ENCODE data around the gene RASEF.

Gene RASEF

GRCh38 chr9:82969291-82969690 is 93.7 kb downstream of the RASEF start:
- intact Hi-C loops (cut with DNase I; ENCODE audit: low total_unique reads), result no loop called here
- H3K27me3 ChIP-seq, result no peaks in the 10 kb centered on the region
- H3K27ac ChIP-seq, result no peak overlapping the region
- no peak for DNase-seq
- H3K9me3 ChIP-seq, result peaks cover 0 to 3% (median 0%) of the 10 kb centered on the region in 3 donors
- no peaks in the 10 kb centered on the region for H3K4me1 ChIP-seq
- no peak for TF ChIP-seq CTCF (IDR thresholded peaks at IDR 0.05)
- H3K4me3 ChIP-seq, result no peak overlapping the region
- no peaks in the 10 kb centered on the region for H3K36me3 ChIP-seq

GRCh38 chr9:82968816-82969215 is 94.1 kb downstream of the RASEF start:
- H3K4me3 ChIP-seq, result no peak overlapping the region
- H3K27me3 ChIP-seq, result no peaks in the 10 kb centered on the region
- H3K36me3 ChIP-seq, result no peaks in the 10 kb centered on the region
- peaks cover 0 to 3% (median 0%) of the 10 kb centered on the region in 3 donors for H3K9me3 ChIP-seq
- TF ChIP-seq CTCF (IDR thresholded peaks at IDR 0.05), result no peak
- no peaks in the 10 kb centered on the region for H3K4me1 ChIP-seq
- no peak overlapping the region for H3K27ac ChIP-seq
- no peak for DNase-seq
- intact Hi-C loops (cut with DNase I; ENCODE audit: low total_unique reads), result no loop called here

- Histone ChIP-seq H3K9me3 (peaks cover 0 to 3% (median 0%) of the 10 kb centered on the region in 3 donors), H3K27me3 (no peaks in the 10 kb centered on the region), H3K4me1 (no peaks in the 10 kb centered on the region), H3K36me3 (no peaks in the 10 kb centered on the region), H3K27ac (no peak overlapping the region), H3K4me3 (no peak overlapping the region)
- no peak for TF ChIP-seq CTCF (IDR thresholded peaks at IDR 0.05)
- intact Hi-C loops (cut with DNase I; ENCODE audit: low total_unique reads), result no loop called here
- DNase-seq, result no peak
Measured at GRCh38 chr9:82968388-82968787, 94.6 kb downstream of the RASEF start.

DNA sequence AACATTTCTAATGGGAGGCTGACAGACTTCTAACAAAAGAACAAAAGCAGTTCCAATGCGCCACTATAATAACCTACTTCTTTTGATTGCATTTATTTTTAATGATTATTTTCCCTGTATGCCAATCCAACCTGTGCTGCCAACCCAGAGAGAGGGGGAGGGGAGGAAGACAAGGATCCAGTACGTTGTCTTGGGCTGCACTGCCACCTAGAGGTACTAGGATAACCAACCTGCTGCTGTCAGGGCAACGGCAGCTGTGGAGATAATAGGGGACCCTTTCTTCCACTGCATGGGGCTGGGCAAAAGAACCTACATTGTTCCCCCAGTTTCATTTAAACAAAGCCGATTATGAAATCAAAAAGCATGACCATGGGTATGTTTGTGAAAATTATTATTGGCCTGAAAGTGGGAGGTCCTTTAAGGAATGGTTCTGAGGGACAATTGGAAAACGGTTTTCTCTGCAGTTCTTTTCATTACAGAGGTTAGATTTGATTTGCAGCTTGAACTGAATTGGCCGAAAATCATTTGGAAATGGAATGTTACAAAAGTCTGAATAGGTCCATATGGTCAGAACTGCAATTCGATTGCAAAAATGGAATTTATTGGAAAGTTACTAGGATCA is 101.3 kb downstream of the RASEF start:
- H3K27me3 ChIP-seq, result no peaks in the 10 kb centered on the region
- H3K9me3 ChIP-seq, result no peaks in the 10 kb centered on the region
- intact Hi-C loops (cut with DNase I; ENCODE audit: low total_unique reads), result no loop called here
- H3K27ac ChIP-seq, result no peak overlapping the region
- H3K36me3 ChIP-seq, result no peaks in the 10 kb centered on the region
- DNase-seq, result peak in 1 of 2 donors; percentile 44
- no peaks in the 10 kb centered on the region for H3K4me1 ChIP-seq
- peak; percentile 42 to 54 for TF ChIP-seq CTCF (IDR thresholded peaks at IDR 0.05)
- H3K4me3 ChIP-seq, result no peak overlapping the region

DNA sequence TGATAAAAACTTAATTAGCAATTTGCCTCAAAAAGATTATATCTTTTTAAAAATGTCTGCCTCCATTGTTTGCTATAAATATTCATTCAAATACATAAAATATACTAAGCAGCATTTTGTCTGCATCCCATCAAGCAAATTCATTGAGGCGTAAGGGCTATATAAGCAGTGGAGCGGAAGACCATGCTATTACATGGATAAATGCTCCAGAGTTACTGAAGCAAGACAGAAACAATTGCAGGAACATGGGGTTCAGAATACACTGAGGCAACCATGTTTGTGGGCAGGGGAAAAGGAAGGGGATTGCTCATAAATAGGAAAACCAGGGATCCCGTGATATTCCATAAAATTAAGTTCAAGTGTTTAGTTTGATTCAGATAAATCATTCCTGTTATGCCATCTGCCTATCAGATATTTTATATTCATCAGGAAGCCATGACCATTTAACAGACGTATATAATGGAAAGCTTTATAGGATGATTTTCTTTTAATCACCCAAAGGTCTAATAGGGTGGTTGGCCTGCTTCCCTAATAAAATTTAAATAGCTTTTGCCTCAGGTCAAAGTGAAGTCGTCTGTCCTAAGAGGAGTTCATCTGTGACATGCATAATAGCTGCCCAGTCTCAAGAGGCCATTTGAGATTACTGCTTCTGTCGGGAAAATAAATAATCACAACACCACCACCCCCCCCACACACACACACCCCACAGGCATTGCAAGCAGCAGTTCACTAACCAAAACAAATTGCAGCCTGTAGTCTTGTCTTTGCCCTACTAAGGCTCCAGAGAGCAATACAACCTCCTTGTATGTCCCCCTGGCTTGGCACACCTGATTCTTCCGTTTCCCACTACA is 105.2 kb downstream of the RASEF start:
- intact Hi-C loops (cut with DNase I; ENCODE audit: low total_unique reads), result no loop called here
- Histone ChIP-seq H3K36me3 (no peaks in the 10 kb centered on the region), H3K4me1 (no peaks in the 10 kb centered on the region), H3K27me3 (no peaks in the 10 kb centered on the region), H3K4me3 (no peak overlapping the region), H3K27ac (no peak overlapping the region), H3K9me3 (no peaks in the 10 kb centered on the region)
- no peak for TF ChIP-seq CTCF (IDR thresholded peaks at IDR 0.05)
- DNase-seq, result no peak

Data from tibial artery (tissue), 4 donors.